Stimulated activated CD4-positive, alpha-beta T cell treated with anti-CD3 and anti-CD28 coated beads, Interleukin-4, amount 100 ng/mL, for 1 hour (primary cell): Measurements from ENCODE around the gene CPNE4.
A peak's percentile ranks its signal among the peaks of the same experiment; 100 is the strongest.
"Not testable (repeated sequence)": the region's sequence is repeated elsewhere in the genome, so short reads cannot be mapped to it uniquely, and the experiment has no call there.

Source experiments
- DNase-seq: peaks from one replicate; pipeline ENCODE4 v3.0.0-alpha.2; 2020

Gene CPNE4

GRCh38 chr3:132034486-132035464 lies at the start of gene CPNE4:
Gene CPNE4, minus strand, starts transcription at chr3:132035014.
- peak; percentile 70 for DNase-seq

GRCh38 chr3:132083583-132084279 lies 48.9 kb upstream of the CPNE4 start:
- no peak for DNase-seq

GRCh38 chr3:132083159-132083558 lies 48.3 kb upstream of the CPNE4 start:
- DNase-seq, result no peak

GRCh38 chr3:132079147-132079546 lies 44.3 kb upstream of the CPNE4 start:
- no peak for DNase-seq

GRCh38 chr3:132073771-132074170 lies 39.0 kb upstream of the CPNE4 start:
- DNase-seq, result no peak

GRCh38 chr3:132071043-132071442 lies 36.2 kb upstream of the CPNE4 start:
- no peak for DNase-seq

GRCh38 chr3:132064114-132064513 lies 29.3 kb upstream of the CPNE4 start:
- no peak for DNase-seq

- DNase-seq, result no peak
Measured at GRCh38 chr3:132062535-132062934, 27.7 kb upstream of the CPNE4 start.

GRCh38 chr3:132055872-132056271 lies 21.1 kb upstream of the CPNE4 start:
- no peak for DNase-seq

GRCh38 chr3:132047209-132047608 lies 12.4 kb upstream of the CPNE4 start:
- no peak for DNase-seq

- not testable (repeated sequence) for DNase-seq
Measured at GRCh38 chr3:132044874-132045273, 10.1 kb upstream of the CPNE4 start.

GRCh38 chr3:132042681-132043080 lies 7.9 kb upstream of the CPNE4 start:
- no peak for DNase-seq

- DNase-seq, result no peak
Measured at GRCh38 chr3:132038198-132038825, 3.5 kb upstream of the CPNE4 start.

- DNase-seq, result no peak
Measured at GRCh38 chr3:132037581-132037980, 2.8 kb upstream of the CPNE4 start.

- no peak for DNase-seq
Measured at GRCh38 chr3:132037056-132037455, 2.2 kb upstream of the CPNE4 start.

- no peak for DNase-seq
Measured at GRCh38 chr3:132034097-132034485, 723 bp downstream of the CPNE4 start.

GRCh38 chr3:132033471-132033870 lies 1.3 kb downstream of the CPNE4 start:
- DNase-seq, result no peak

GRCh38 chr3:132032959-132033358 lies 1.9 kb downstream of the CPNE4 start:
- DNase-seq, result no peak

GRCh38 chr3:132029182-132029902 lies 5.5 kb downstream of the CPNE4 start:
- peak; percentile 60 for DNase-seq

- DNase-seq, result no peak
Measured at GRCh38 chr3:132022914-132023313, 11.9 kb downstream of the CPNE4 start.

GRCh38 chr3:132020058-132020457 lies 14.8 kb downstream of the CPNE4 start:
- DNase-seq, result no peak

- no peak for DNase-seq
Measured at GRCh38 chr3:132017137-132017536, 17.7 kb downstream of the CPNE4 start.
